ENCODE data around the gene OR13J1. TPM values are rescaled to one million over a fixed set of nuclear protein-coding genes. Genes with fewer than 3 reads are reported as not detected.

The OR13J1 gene
- total RNA-seq, 1 donor from 2014 or later, result not detected

GRCh38 chr9:35835766-35836165 is 34.4 kb downstream of the OR13J1 start:
- Histone ChIP-seq H3K9me3 (ENCODE audit: control insufficient read depth in 3 of 3, low read length in 3 of 3) (no peaks in the 10 kb centered on the region), H3K4me3 (ENCODE audit: low read length in 3 of 3) (peak overlapping the region in 1 of 3 donors; percentile 6), H3K4me1 (ENCODE audit: control insufficient read depth in 3 of 3, insufficient read depth in 3 of 3, low read length in 3 of 3) (peaks cover 52 to 60% (median 59%) of the 10 kb centered on the region in 3 donors), H3K36me3 (ENCODE audit: control insufficient read depth in 3 of 3, insufficient read depth in 3 of 3, low read length in 3 of 3) (peaks cover 0 to 11% (median 4%) of the 10 kb centered on the region in 3 donors), H3K27me3 (ENCODE audit: control insufficient read depth in 3 of 3, insufficient read depth in 3 of 3, low read length in 3 of 3) (no peaks in the 10 kb centered on the region), H3K27ac (ENCODE audit: low read depth, low read length) (no peak overlapping the region), H3K9ac (ENCODE audit: low read depth in 1 of 3, low read length in 3 of 3) (peak overlapping the region in 2 of 3 donors; percentile 22 to 28)

DNA sequence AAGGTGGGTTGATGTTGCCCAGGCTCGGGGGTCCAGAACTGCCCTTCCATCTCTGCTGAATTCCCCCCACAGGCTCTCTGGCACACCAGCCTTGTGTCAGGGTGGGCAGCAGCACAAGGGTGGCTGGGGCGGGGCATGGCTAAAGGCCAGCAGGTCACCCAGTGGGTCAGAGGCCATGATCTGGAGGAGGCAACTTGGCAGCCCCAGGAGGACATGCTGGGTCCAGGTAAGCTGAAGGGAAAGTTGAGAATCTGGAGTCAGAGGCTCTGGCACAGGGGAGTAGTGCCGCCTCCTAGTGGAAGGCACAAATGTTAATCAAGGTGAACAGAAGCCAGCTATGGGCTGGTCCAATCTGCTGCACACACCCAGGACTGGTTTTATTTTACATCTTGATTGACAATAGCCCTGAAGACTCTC is 35.0 kb downstream of the OR13J1 start:
- peaks cover 57 to 65% (median 64%) of the 10 kb centered on the region in 3 donors for H3K4me1 ChIP-seq (ENCODE audit: control insufficient read depth in 3 of 3, insufficient read depth in 3 of 3, low read length in 3 of 3)
- H3K9ac ChIP-seq (ENCODE audit: low read depth in 1 of 3, low read length in 3 of 3), result peak overlapping the region in 1 of 3 donors; percentile 22
- no peaks in the 10 kb centered on the region for H3K9me3 ChIP-seq (ENCODE audit: control insufficient read depth in 3 of 3, low read length in 3 of 3)
- H3K36me3 ChIP-seq (ENCODE audit: control insufficient read depth in 3 of 3, insufficient read depth in 3 of 3, low read length in 3 of 3), result peaks cover 0 to 11% (median 4%) of the 10 kb centered on the region in 3 donors
- H3K4me3 ChIP-seq (ENCODE audit: low read length in 3 of 3), result no peak overlapping the region
- H3K27me3 ChIP-seq (ENCODE audit: control insufficient read depth in 3 of 3, insufficient read depth in 3 of 3, low read length in 3 of 3), result no peaks in the 10 kb centered on the region
- H3K27ac ChIP-seq (ENCODE audit: low read depth, low read length), result no peak overlapping the region

GRCh38 chr9:35834260-35835215 is 35.7 kb downstream of the OR13J1 start:
- Histone ChIP-seq H3K27ac (ENCODE audit: low read depth, low read length) (no peak overlapping the region), H3K9me3 (ENCODE audit: control insufficient read depth in 3 of 3, low read length in 3 of 3) (no peaks in the 10 kb centered on the region), H3K4me3 (ENCODE audit: low read length in 3 of 3) (no peak overlapping the region), H3K9ac (ENCODE audit: low read depth in 1 of 3, low read length in 3 of 3) (peak overlapping the region in 1 of 3 donors; percentile 57), H3K4me1 (ENCODE audit: control insufficient read depth in 3 of 3, insufficient read depth in 3 of 3, low read length in 3 of 3) (peaks cover 62 to 72% (median 70%) of the 10 kb centered on the region in 3 donors), H3K36me3 (ENCODE audit: control insufficient read depth in 3 of 3, insufficient read depth in 3 of 3, low read length in 3 of 3) (peaks cover 0 to 11% (median 4%) of the 10 kb centered on the region in 3 donors), H3K27me3 (ENCODE audit: control insufficient read depth in 3 of 3, insufficient read depth in 3 of 3, low read length in 3 of 3) (no peaks in the 10 kb centered on the region)

- H3K9ac ChIP-seq (ENCODE audit: low read depth in 1 of 3, low read length in 3 of 3), result peak overlapping the region; percentile 26 to 60 (median 57)
- H3K36me3 ChIP-seq (ENCODE audit: control insufficient read depth in 3 of 3, insufficient read depth in 3 of 3, low read length in 3 of 3), result peaks cover 0 to 11% (median 4%) of the 10 kb centered on the region in 3 donors
- H3K27me3 ChIP-seq (ENCODE audit: control insufficient read depth in 3 of 3, insufficient read depth in 3 of 3, low read length in 3 of 3), result no peaks in the 10 kb centered on the region
- no peak overlapping the region for H3K4me3 ChIP-seq (ENCODE audit: low read length in 3 of 3)
- H3K9me3 ChIP-seq (ENCODE audit: control insufficient read depth in 3 of 3, low read length in 3 of 3), result no peaks in the 10 kb centered on the region
- peaks cover 69 to 81% (median 80%) of the 10 kb centered on the region in 3 donors for H3K4me1 ChIP-seq (ENCODE audit: control insufficient read depth in 3 of 3, insufficient read depth in 3 of 3, low read length in 3 of 3)
- H3K27ac ChIP-seq (ENCODE audit: low read depth, low read length), result peak overlapping the region; percentile 68
Observed at GRCh38 chr9:35832814-35833213, 37.4 kb downstream of the OR13J1 start.

GRCh38 chr9:35831040-35831439 is 39.2 kb downstream of the OR13J1 start:
- H3K36me3 ChIP-seq (ENCODE audit: control insufficient read depth in 3 of 3, insufficient read depth in 3 of 3, low read length in 3 of 3), result peaks cover 0 to 9% (median 4%) of the 10 kb centered on the region in 3 donors
- H3K27ac ChIP-seq (ENCODE audit: low read depth, low read length), result no peak overlapping the region
- peak overlapping the region in 1 of 3 donors; percentile 45 for H3K9ac ChIP-seq (ENCODE audit: low read depth in 1 of 3, low read length in 3 of 3)
- peaks cover 68 to 79% (median 78%) of the 10 kb centered on the region in 3 donors for H3K4me1 ChIP-seq (ENCODE audit: control insufficient read depth in 3 of 3, insufficient read depth in 3 of 3, low read length in 3 of 3)
- H3K27me3 ChIP-seq (ENCODE audit: control insufficient read depth in 3 of 3, insufficient read depth in 3 of 3, low read length in 3 of 3), result no peaks in the 10 kb centered on the region
- peak overlapping the region in 2 of 3 donors; percentile 42 to 49 for H3K4me3 ChIP-seq (ENCODE audit: low read length in 3 of 3)
- no peaks in the 10 kb centered on the region for H3K9me3 ChIP-seq (ENCODE audit: control insufficient read depth in 3 of 3, low read length in 3 of 3)

GRCh38 chr9:35829764-35830096 is 40.5 kb downstream of the OR13J1 start:
- Histone ChIP-seq H3K9ac (ENCODE audit: low read depth in 1 of 3, low read length in 3 of 3) (peak overlapping the region; percentile 81 to 94 (median 87)), H3K27ac (ENCODE audit: low read depth, low read length) (peak overlapping the region; percentile 83), H3K9me3 (ENCODE audit: control insufficient read depth in 3 of 3, low read length in 3 of 3) (no peaks in the 10 kb centered on the region), H3K36me3 (ENCODE audit: control insufficient read depth in 3 of 3, insufficient read depth in 3 of 3, low read length in 3 of 3) (peaks cover 0 to under 1% (median 0%) of the 10 kb centered on the region in 3 donors), H3K27me3 (ENCODE audit: control insufficient read depth in 3 of 3, insufficient read depth in 3 of 3, low read length in 3 of 3) (no peaks in the 10 kb centered on the region), H3K4me1 (ENCODE audit: control insufficient read depth in 3 of 3, insufficient read depth in 3 of 3, low read length in 3 of 3) (peaks cover 56 to 65% (median 65%) of the 10 kb centered on the region in 3 donors), H3K4me3 (ENCODE audit: low read length in 3 of 3) (peak overlapping the region; percentile 79 to 95 (median 82))

DNA sequence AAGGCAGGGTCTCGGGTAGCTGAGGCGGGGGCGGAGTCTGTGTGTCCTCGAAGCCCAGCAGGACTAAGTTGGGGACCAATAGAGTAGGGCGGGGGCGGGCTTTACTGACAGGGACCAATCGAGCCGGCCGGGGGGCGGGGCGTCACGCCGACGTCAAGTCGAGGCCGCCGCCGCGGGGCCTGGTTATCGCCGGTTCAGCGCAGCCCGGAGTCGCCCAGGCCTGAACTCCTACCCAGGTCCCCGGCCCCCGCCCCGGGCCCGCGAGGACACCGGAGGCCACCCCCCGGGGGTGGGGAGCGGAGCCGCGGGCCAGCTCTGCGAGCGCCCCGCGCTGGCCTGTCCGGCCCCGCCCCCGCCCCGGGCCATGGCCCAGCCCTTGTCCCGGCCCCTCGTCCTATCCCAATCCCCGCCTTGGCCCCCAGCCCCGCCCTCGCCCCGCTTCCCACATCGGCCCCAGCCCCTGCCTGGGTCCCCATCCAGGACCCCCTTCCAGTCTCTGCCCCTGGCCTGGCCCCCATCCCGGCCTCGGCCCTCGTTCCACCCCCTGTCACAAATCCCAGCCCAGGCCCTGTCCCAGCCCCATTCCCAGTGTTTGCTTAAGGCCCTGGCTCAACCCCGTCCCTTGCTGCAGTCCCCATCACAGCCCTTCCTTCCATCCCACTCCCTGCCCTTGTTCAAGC is 41.0 kb downstream of the OR13J1 start, which contains the start of gene TMEM8B:
Gene TMEM8B, plus strand, starts transcription at position 145 of the 680 bp plus-strand sequence. Its CDS starts 220 bp downstream, at position 365.
- Histone ChIP-seq H3K36me3 (ENCODE audit: control insufficient read depth in 3 of 3, insufficient read depth in 3 of 3, low read length in 3 of 3) (no peaks in the 10 kb centered on the region), H3K9me3 (ENCODE audit: control insufficient read depth in 3 of 3, low read length in 3 of 3) (no peaks in the 10 kb centered on the region), H3K9ac (ENCODE audit: low read depth in 1 of 3, low read length in 3 of 3) (peak within 1 kb of the TSS; percentile 87 to 94 (median 90)), H3K4me1 (ENCODE audit: control insufficient read depth in 3 of 3, insufficient read depth in 3 of 3, low read length in 3 of 3) (peaks cover 51 to 60% (median 60%) of the 10 kb centered on the region in 3 donors), H3K4me3 (ENCODE audit: low read length in 3 of 3) (peak within 1 kb of the TSS; percentile 79 to 95 (median 92)), H3K27me3 (ENCODE audit: control insufficient read depth in 3 of 3, insufficient read depth in 3 of 3, low read length in 3 of 3) (no peaks in the 10 kb centered on the region), H3K27ac (ENCODE audit: low read depth, low read length) (peak within 1 kb of the TSS; percentile 83)

- no peaks in the 10 kb centered on the region for H3K36me3 ChIP-seq (ENCODE audit: control insufficient read depth in 3 of 3, insufficient read depth in 3 of 3, low read length in 3 of 3)
- H3K27me3 ChIP-seq (ENCODE audit: control insufficient read depth in 3 of 3, insufficient read depth in 3 of 3, low read length in 3 of 3), result no peaks in the 10 kb centered on the region
- peaks cover 46 to 55% (median 55%) of the 10 kb centered on the region in 3 donors for H3K4me1 ChIP-seq (ENCODE audit: control insufficient read depth in 3 of 3, insufficient read depth in 3 of 3, low read length in 3 of 3)
- H3K9me3 ChIP-seq (ENCODE audit: control insufficient read depth in 3 of 3, low read length in 3 of 3), result no peaks in the 10 kb centered on the region
- peak within 1 kb of the TSS; percentile 87 to 94 (median 90) for H3K9ac ChIP-seq (ENCODE audit: low read depth in 1 of 3, low read length in 3 of 3)
- peak within 1 kb of the TSS; percentile 79 to 95 (median 92) for H3K4me3 ChIP-seq (ENCODE audit: low read length in 3 of 3)
- H3K27ac ChIP-seq (ENCODE audit: low read depth, low read length), result peak within 1 kb of the TSS; percentile 83
Observed at GRCh38 chr9:35828716-35829083, 41.5 kb downstream of the OR13J1 start, which contains the start of gene FAM221B. TSS of gene FAM221B (minus strand) at chr9:35828732. CDS start at chr9:35826161, 2,571 bp downstream.

DNA sequence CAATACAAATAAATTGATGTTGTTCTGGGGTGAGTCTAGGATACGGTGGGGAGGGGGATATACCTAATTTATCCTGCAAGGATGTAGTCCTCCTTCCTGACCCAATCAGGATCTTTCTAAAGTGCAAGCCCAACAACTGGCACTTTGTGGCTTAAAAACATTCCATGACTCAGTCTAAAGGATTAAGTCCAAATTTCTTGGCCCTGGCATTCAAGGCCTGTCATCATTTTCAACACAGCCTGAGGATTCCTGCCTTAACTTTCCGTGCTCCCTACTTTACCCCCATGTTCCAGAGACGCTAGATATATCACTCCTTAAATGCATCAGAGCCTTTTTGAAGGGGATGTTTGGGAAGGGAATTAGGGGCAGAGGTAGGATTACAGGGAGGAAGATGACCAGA is 42.7 kb downstream of the OR13J1 start:
- H3K9ac ChIP-seq (ENCODE audit: low read depth in 1 of 3, low read length in 3 of 3), result no peak overlapping the region
- H3K27me3 ChIP-seq (ENCODE audit: control insufficient read depth in 3 of 3, insufficient read depth in 3 of 3, low read length in 3 of 3), result no peaks in the 10 kb centered on the region
- peaks cover 34 to 43% (median 43%) of the 10 kb centered on the region in 3 donors for H3K4me1 ChIP-seq (ENCODE audit: control insufficient read depth in 3 of 3, insufficient read depth in 3 of 3, low read length in 3 of 3)
- H3K36me3 ChIP-seq (ENCODE audit: control insufficient read depth in 3 of 3, insufficient read depth in 3 of 3, low read length in 3 of 3), result no peaks in the 10 kb centered on the region
- H3K27ac ChIP-seq (ENCODE audit: low read depth, low read length), result no peak overlapping the region
- H3K4me3 ChIP-seq (ENCODE audit: low read length in 3 of 3), result no peak overlapping the region
- H3K9me3 ChIP-seq (ENCODE audit: control insufficient read depth in 3 of 3, low read length in 3 of 3), result no peaks in the 10 kb centered on the region
